ENCODE data around the gene GUK1.
"Not testable (repeated sequence)": the region's sequence is repeated elsewhere in the genome, so short reads cannot be mapped to it uniquely, and the experiment has no call there.

The GUK1 gene

GRCh38 chr1:228175316-228176023, 35.4 kb downstream of the GUK1 start:
- DNase-seq (ENCODE audit: low read depth in 1 of 2, low spot score in 1 of 2) = no peak

GRCh38 chr1:228176024-228176395, 35.9 kb downstream of the GUK1 start:
- DNase-seq (ENCODE audit: low read depth in 1 of 2, low spot score in 1 of 2) = no peak

GRCh38 chr1:228176461-228177182, 36.5 kb downstream of the GUK1 start:
- no peak for DNase-seq (ENCODE audit: low read depth in 1 of 2, low spot score in 1 of 2)

GRCh38 chr1:228177183-228177475, 37.0 kb downstream of the GUK1 start:
- DNase-seq (ENCODE audit: low read depth in 1 of 2, low spot score in 1 of 2) = no peak

- no peak for DNase-seq (ENCODE audit: low read depth in 1 of 2, low spot score in 1 of 2)
These were observed 37.9 kb downstream of the GUK1 start for GRCh38 chr1:228177721-228178710.

GRCh38 chr1:228178737-228179684, 38.9 kb downstream of the GUK1 start:
- no peak for DNase-seq (ENCODE audit: low read depth in 1 of 2, low spot score in 1 of 2)

GRCh38 chr1:228180271-228180958, 40.3 kb downstream of the GUK1 start:
- no peak for DNase-seq (ENCODE audit: low read depth in 1 of 2, low spot score in 1 of 2)

- DNase-seq (ENCODE audit: low read depth in 1 of 2, low spot score in 1 of 2) = no peak
These were observed 41.0 kb downstream of the GUK1 start for GRCh38 chr1:228180959-228181644.

GRCh38 chr1:228181645-228182034, 41.6 kb downstream of the GUK1 start:
- no peak for DNase-seq (ENCODE audit: low read depth in 1 of 2, low spot score in 1 of 2)

GRCh38 chr1:228182296-228183030, 42.4 kb downstream of the GUK1 start:
- DNase-seq (ENCODE audit: low read depth in 1 of 2, low spot score in 1 of 2) = no peak

- DNase-seq (ENCODE audit: low read depth in 1 of 2, low spot score in 1 of 2) = no peak
These were observed 44.1 kb downstream of the GUK1 start for GRCh38 chr1:228184152-228184551.

- DNase-seq (ENCODE audit: low read depth in 1 of 2, low spot score in 1 of 2) = no peak
These were observed 45.5 kb downstream of the GUK1 start for GRCh38 chr1:228185641-228185965.

- not testable (repeated sequence) for DNase-seq (ENCODE audit: low read depth in 1 of 2, low spot score in 1 of 2)
These were observed 48.2 kb downstream of the GUK1 start for GRCh38 chr1:228188249-228188648.

- DNase-seq (ENCODE audit: low read depth in 1 of 2, low spot score in 1 of 2) = no peak
These were observed 50.1 kb downstream of the GUK1 start for GRCh38 chr1:228190182-228190581.

GRCh38 chr1:228190778-228191177, 50.7 kb downstream of the GUK1 start:
- no peak for DNase-seq (ENCODE audit: low read depth in 1 of 2, low spot score in 1 of 2)

- no peak for DNase-seq (ENCODE audit: low read depth in 1 of 2, low spot score in 1 of 2)
These were observed 54.4 kb downstream of the GUK1 start for GRCh38 chr1:228194436-228194835.

GRCh38 chr1:228194921-228195812, 55.1 kb downstream of the GUK1 start:
- no peak for DNase-seq (ENCODE audit: low read depth in 1 of 2, low spot score in 1 of 2)

GRCh38 chr1:228197555-228198147, 57.6 kb downstream of the GUK1 start:
- no peak for DNase-seq (ENCODE audit: low read depth in 1 of 2, low spot score in 1 of 2)
